Adrenal gland (tissue), 12 donors: ENCODE measurements around the gene UBE2G2. TPM values are rescaled to one million over a fixed set of nuclear protein-coding genes. Genes with fewer than 3 reads are reported as not detected.

Experiments
- DNase-seq, 7 donors: peaks; one replicate each; pipeline ENCODE4 v3.0.0-alpha.2; 2019 to 2020
- H3K27ac ChIP-seq, 5 donors: fragments of 200-600 bp; sonication (generic) in 4 of 5; 1 replicate in 3 of 5; 2 replicates in 2 of 5; pipeline versions ENCODE4 v1.5.1 to v1.8.0; 2016 to 2020; ENCODE audit warnings: mild to moderate bottlenecking in 1 of 5
- H3K27me3 ChIP-seq: fragments of 200-600 bp; 2 replicates; pipeline ENCODE4 v1.8.0; 2021
- H3K36me3 ChIP-seq, 2 donors: fragments of 200-600 bp; replicated peaks in 1 of 2; 1 replicate in 1 of 2; 2 replicates in 1 of 2; pipeline versions ENCODE4 v1.5.1 to v1.8.0; 2018 to 2022
- H3K4me1 ChIP-seq, 2 donors: fragments of 200-600 bp; replicated peaks in 1 of 2; 1 replicate in 1 of 2; 2 replicates in 1 of 2; pipeline versions ENCODE4 v1.5.1 to v1.8.0; 2018 to 2021
- H3K4me3 ChIP-seq, 4 donors: fragments of 200-600 bp; sonication (generic) in 3 of 4; one replicate each; pipeline ENCODE4 v1.5.1; 2016 to 2018
- H3K9me3 ChIP-seq, 3 donors: fragments of 200-600 bp; sonication (generic) in 1 of 3; replicated peaks in 1 of 3; 1 replicate in 2 of 3; 2 replicates in 1 of 3; pipeline versions ENCODE4 v1.5.1 to v1.8.0; 2016 to 2021
- POLR2A ChIP-seq, 2 donors: fragments of 450-650 bp; IDR thresholded peaks; one replicate each; pipeline ENCODE4 v1.6.1; 2017; ENCODE audit warnings: antibody characterized with exemption in 2 of 2, mild to moderate bottlenecking in 2 of 2, moderate library complexity in 1 of 2
- whole genome bisulfite sequencing, 4 donors: extraction: QIAGEN DNeasy Blood & Tissue Kit in 2 of 4; methylation state at CpG; one replicate each; pipeline versions ENCODE4 v1.1.5 to v1.1.7; 2013 to 2017; 5-methylcytosine and 5-hydroxymethylcytosine counted together
- intact Hi-C, 2 donors: fragments of 100-400 bp; cut with DNase I; formaldehyde crosslinking; loops; one replicate each; pipeline versions ENCODE4 v1.14.1 to v1.15.0; 2022 to 2023
- polyA plus RNA-seq, 3 donors: library from polyadenylated mRNA; stranded (reverse); fragments of 200-250 nt in 2 of 3; fragments of 350-450 nt in 1 of 3; fragmentation: Illumina TruSeq in 1 of 3; extraction: RNeasy Lipid Tissue Mini Kit (QIAGEN cat#74804) in 1 of 3; gene quantifications; one replicate each; pipeline ENCODE4 v1.2.3, GENCODE V29; 2013 to 2014
- total RNA-seq, 9 donors: library from RNA; depleted of rRNA in 4 of 9; stranded (reverse); fragments of >200 nt in 4 of 9; fragments of 120-200 nt in 1 of 9; fragmentation: NEBNext Ultra II Directional in 1 of 9; extraction: Animal tissue kit (Norgen Biotek cat#: 25700) in 1 of 9; gene quantifications; one replicate each; pipeline versions ENCODE4 v1.1.0 to v1.2.4, GENCODE V29; 2013 to 2023
- TF ChIP-seq, protein P1 (sequence below), 6 experiments: fragments of 450-650 bp in 4 of 6; fragments of 200-600 bp in 2 of 6; sonication (generic) in 1 of 6; IDR thresholded peaks; 1 replicate in 5 of 6; 2 replicates in 1 of 6; pipeline versions ENCODE4 v1.5.1 to v1.8.0; 2016 to 2021; ENCODE audit warnings: antibody characterized with exemption in 6 of 6, mild to moderate bottlenecking in 2 of 6, moderate library complexity in 1 of 6
- donor health status: healthy with polysubstance abuse.
- donor health status: Bipolar disorder and iron deficiency.
- donor health status: DM: yes; HTN: yes; CAD: no.
- donor health status: DM: no; HTN: no; CAD: no.
- donor health status: DM: no; HTN: no; CAD: no.
- donor health status: DM: yes; HTN: yes; CAD: no.

The UBE2G2 gene
- total and polyA plus RNA-seq, 12 donors: 44.8 to 99.9 (median 72.6) TPM

DNA sequence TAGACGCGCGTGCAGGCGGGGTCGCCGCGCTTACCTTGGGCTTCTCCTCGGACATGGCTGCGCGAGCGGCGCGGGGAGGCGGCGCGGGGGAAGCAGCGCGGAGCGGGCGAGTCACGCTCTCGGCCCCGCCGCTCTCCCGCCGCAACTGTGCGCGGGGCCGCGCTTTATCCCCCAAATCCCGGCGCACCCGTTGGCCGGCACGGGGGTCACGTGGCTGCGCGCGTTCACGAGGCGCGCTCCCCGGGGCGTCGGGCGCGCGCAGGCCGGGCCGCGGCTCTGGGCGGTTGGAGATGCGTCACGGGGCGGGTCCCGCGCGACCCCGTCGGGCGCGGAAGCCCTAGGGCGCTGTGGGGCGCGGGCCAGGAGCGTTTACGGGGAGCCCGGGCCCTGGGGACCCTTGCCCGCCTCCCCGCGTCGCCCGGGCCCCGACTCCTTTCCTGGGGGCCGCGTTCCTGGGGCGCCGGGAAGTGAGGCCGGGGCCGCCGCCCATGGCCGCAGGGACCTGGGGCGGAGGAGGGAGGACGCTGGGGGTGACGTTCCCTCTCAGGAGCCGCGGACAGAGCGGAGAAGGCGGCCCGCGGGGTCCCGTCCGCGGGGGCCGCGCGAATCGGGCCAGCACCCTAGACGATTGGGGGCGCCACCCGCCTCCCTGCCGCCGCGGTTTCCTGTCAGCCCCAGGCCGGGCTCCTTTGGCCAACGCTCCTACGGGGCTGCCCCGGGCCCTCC lies 16.5 kb upstream of the UBE2G2 start, which contains the start of gene SUMO3:
Gene SUMO3 (minus strand): TSS at position 149 of the 726 bp plus-strand sequence. CDS start 94 bp downstream, at position 55.
- intact Hi-C loops: loop anchor here in 1 of 2 donors (5.0 kb wide), 1 partner anchor 54 kb away; the partner anchor contains the start of gene PTTG1IP
- peak; percentile 83 to 87 for TF ChIP-seq POLR2A (IDR thresholded peaks at IDR 0.05)
- TF ChIP-seq, protein P1, sequence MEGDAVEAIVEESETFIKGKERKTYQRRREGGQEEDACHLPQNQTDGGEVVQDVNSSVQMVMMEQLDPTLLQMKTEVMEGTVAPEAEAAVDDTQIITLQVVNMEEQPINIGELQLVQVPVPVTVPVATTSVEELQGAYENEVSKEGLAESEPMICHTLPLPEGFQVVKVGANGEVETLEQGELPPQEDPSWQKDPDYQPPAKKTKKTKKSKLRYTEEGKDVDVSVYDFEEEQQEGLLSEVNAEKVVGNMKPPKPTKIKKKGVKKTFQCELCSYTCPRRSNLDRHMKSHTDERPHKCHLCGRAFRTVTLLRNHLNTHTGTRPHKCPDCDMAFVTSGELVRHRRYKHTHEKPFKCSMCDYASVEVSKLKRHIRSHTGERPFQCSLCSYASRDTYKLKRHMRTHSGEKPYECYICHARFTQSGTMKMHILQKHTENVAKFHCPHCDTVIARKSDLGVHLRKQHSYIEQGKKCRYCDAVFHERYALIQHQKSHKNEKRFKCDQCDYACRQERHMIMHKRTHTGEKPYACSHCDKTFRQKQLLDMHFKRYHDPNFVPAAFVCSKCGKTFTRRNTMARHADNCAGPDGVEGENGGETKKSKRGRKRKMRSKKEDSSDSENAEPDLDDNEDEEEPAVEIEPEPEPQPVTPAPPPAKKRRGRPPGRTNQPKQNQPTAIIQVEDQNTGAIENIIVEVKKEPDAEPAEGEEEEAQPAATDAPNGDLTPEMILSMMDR (IDR thresholded peaks at IDR 0.05): no peak
- Histone ChIP-seq H3K27me3 (no peaks in the 10 kb centered on the region), H3K27ac (peak within 1 kb of the TSS in 4 of 5 donors; percentile 43 to 95 (median 76)), H3K9me3 (peaks cover 0 to 10% (median 0%) of the 10 kb centered on the region in 3 donors), H3K36me3 (peaks cover 0 to 9% of the 10 kb centered on the region in 2 donors), H3K4me3 (peak within 1 kb of the TSS in 3 of 4 donors; percentile 5 to 83 (median 53)), H3K4me1 (peaks cover 8 to 14% of the 10 kb centered on the region in 2 donors)
- peak; percentile 69 to 84 (median 75) for DNase-seq
- WGBS, 4 donors: 0 to 4% (median 1%) methylated on average over 14 to 105 of the region's 108 CpGs; no CpG with 5 or more reads in 1 of the 4 donors

DNA sequence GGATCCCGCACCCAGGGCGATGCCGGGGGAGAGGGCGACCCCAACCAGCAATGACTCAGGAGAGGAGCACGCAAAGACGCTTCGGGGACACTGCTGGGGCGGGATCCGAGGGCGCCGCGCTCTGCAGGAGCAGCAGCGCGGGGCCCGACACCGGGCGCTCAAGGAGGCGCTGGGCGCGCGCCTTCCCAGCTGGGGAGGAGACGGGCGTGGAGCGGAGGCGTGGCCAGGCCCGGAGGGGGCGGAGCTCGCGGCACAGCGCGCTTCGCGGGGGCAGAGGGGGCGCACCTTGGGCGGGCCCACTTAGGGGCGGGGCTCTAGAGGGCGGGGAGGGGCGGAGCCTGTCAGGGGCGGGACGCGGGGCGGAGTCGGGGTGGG lies 15.9 kb upstream of the UBE2G2 start:
- peak overlapping the region in 2 of 4 donors; percentile 53 to 83 for H3K4me3 ChIP-seq
- no peaks in the 10 kb centered on the region for H3K27me3 ChIP-seq
- peak overlapping the region in 2 of 5 donors; percentile 80 to 95 for H3K27ac ChIP-seq
- TF ChIP-seq POLR2A (IDR thresholded peaks at IDR 0.05): no peak
- TF ChIP-seq, protein P1 (IDR thresholded peaks at IDR 0.05): no peak
- H3K36me3 ChIP-seq: peaks cover 0 to 12% of the 10 kb centered on the region in 2 donors
- H3K4me1 ChIP-seq: peaks cover 8 to 14% of the 10 kb centered on the region in 2 donors
- WGBS, 4 donors: 1 to 4% (median 2%) methylated on average over 7 to 41 of the region's 43 CpGs; no CpG with 5 or more reads in 1 of the 4 donors
- intact Hi-C loops: loop anchor here in 1 of 2 donors (5.0 kb wide), 1 partner anchor 55 kb away; the partner anchor contains the start of gene PTTG1IP
- peaks cover 0 to 4% (median 0%) of the 10 kb centered on the region in 3 donors for H3K9me3 ChIP-seq
- peak; percentile 90 to 95 (median 91) for DNase-seq

DNA sequence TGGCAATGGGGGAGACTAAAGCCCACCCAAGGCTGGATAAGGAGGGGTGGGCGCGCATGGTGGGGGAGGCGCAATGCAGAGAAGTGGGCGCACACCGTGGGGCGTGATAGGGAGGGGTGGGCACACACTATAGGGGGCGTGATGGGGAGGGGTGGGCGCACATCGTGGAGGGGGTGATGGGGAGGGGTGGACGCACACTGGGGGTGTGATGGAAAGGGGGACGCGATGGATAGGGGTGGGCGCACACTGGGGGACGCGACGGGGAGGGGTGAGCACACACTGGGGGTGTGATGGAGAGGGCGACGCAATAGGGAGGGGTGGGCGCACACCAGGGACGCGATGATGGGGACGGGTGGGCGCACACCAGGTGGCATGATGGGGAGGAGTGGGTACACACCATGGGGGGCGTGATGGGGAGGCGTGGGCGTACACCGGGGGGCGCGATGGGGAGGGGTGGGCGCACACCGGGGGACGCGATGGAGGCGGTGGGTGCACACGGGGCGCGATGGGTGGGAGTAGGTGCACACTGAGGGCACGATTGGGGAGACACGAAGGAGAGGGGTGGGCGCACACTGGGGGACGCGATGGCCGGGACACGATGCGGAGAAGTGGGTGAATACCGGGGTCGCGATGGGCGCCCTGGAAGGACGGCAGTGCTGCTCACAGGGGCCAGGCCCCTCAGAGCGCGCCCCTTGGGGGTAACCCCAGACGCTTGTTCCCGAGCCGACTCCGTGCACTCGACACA lies 15.3 kb upstream of the UBE2G2 start:
- Histone ChIP-seq H3K4me1 (peaks cover 8 to 14% of the 10 kb centered on the region in 2 donors), H3K9me3 (no peaks in the 10 kb centered on the region), H3K4me3 (peak overlapping the region in 2 of 4 donors; percentile 53 to 83), H3K27me3 (no peaks in the 10 kb centered on the region), H3K27ac (peak overlapping the region in 2 of 5 donors; percentile 3 to 95), H3K36me3 (peaks cover 0 to 12% of the 10 kb centered on the region in 2 donors)
- TF ChIP-seq POLR2A (IDR thresholded peaks at IDR 0.05): no peak
- TF ChIP-seq, protein P1 (IDR thresholded peaks at IDR 0.05): no peak
- 53 to 68% (median 61%) methylated on average over 40 to 57 of the region's 57 CpGs for WGBS, 4 donors
- peak in 4 of 7 donors; percentile 33 to 51 (median 36) for DNase-seq
- intact Hi-C loops: loop anchor here in 1 of 2 donors (5.0 kb wide), 1 partner anchor 55 kb away; the partner anchor contains the start of gene PTTG1IP
